DMS153 treated with DMSO at 0.1 percent for 48 hours (cell line): Measurements from ENCODE around the gene UBA3.
A peak's percentile ranks its signal among the peaks of the same experiment; 100 is the strongest.

Experiments
- DNase-seq: peaks from one replicate; lab custom pipeline; 2025; ENCODE audit not compliant: unreplicated experiment; lab: John Stamatoyannopoulos, UW

Gene UBA3

GRCh38 chr3:69102384-69102783 is 22.2 kb upstream of the UBA3 start:
- DNase-seq, result no peak

DNA sequence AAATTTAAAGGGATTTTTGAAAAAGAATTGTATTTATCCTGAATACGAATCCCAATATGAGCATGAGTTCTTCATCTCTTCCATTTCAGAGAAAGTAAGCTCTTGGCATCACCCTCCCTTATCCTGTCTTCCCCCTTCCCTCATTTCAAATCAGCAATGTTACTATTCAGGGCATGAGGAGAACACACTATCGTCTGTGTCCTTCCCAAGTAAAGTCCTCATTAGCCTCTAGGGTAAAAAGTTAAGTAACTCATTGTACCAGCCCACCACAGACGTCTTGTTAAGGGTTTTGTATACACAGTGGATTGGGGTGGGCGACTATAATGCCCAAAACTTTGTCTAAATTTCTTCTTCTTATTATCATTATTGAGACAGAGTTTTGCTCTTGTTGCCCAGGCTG is 19.4 kb upstream of the UBA3 start:
- no peak for DNase-seq

- no peak for DNase-seq
Observed at GRCh38 chr3:69097407-69098086, 17.4 kb upstream of the UBA3 start.

DNA sequence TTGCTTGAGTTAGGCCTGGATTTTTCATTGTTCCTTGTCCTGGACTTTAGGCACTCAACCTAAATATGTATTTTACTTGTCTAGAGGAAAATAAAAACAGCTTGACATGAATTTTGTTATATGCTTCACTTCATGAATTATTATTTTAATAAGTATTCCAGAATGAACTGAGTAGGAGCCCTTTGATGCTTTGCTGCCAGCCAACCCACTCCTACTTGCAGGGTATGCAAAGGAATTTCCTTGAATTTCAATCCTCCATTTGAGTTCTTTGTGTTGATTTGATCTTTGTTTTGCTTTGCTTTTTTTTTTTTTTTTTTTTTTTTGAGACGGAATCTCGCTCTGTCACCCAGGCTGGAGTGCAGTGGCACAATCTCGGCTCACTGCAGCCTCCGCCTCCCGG is 16.1 kb upstream of the UBA3 start:
- no peak for DNase-seq

GRCh38 chr3:69095636-69096035 is 15.5 kb upstream of the UBA3 start:
- DNase-seq, result no peak

DNA sequence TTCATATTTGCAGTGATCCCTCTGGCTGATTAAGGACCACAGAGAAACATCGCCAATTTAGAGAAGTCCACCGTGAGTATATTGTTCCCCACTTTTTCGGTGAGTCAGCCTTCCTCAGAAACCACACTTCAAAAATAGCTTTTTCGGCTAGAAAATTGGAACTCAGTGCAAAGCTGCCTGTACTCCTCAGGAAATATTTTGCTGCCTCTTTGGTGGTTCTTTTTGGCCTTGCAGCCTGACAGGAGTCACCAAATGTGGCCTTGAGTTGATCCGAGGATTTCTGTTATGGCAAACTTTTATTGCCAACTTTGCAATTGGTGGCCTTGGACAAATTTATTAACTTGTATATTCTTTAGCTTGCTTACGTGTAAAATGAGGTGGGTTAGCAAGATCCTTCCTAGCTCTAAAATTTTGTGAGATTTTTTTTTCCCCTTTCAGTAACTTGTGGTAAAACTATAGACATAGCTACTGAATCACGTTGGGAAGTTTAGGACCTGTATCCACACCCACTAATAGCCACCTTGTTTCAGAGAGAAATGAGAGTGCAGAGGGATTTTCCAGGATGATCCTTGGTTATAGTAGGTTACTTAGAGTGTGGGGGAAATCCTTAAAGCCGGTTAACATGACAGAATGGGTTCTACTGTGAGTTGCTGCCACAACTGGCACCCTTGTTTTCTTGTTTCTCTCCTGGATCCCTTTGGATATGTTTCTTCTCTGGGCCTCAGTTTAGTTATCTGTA is 14.5 kb upstream of the UBA3 start:
- no peak for DNase-seq

- DNase-seq, result no peak
Observed at GRCh38 chr3:69092030-69092516, 11.9 kb upstream of the UBA3 start.

DNA sequence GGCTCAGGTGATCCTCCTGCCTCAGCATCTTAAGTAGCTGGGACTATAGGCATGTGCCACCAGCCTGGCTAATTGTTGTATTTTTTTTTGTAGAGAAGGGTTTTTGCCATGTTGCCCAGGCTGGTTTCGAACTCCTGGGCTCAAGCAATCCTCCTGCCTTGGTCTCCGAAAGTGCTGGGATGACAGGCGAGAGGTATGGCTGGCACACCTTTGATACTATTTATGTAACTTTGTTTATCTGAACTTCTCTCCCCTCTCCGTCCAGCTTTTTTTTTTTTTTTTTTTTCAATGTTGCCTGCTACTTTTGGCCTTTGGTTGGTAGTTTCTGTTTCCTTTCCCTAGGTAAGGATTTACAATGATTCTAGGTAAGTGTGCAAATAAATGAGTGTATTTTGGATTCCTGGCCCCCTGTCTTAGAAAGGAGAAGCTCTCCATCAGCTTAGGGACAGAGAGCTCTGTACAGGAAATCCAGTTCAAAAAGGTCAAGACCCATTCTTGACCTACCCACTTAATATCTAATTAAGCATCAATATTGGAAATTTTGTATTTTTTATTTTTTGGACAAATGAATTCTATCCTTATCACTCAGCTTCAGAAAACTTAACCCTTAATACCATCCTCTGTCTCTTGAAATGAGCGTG is 11.3 kb upstream of the UBA3 start:
- DNase-seq, result no peak

DNA sequence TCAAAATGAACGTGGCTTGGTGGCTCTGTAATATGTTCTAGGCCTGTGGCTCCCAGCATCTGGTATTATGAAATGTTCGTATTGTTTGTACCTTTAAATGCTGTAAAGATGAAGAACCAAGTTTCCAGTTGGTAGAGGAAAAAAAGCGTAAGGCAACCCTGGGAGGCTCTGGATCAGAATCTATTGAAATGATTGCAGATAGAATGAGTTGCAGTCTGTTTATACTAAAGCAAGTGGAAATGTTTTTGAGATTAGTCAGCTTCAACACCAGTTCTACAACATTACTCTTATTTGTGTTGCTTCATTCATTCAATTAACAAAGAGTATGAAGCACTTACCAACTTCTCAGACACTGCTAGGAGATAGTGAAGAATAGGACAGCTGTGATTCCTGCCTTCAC is 9.9 kb upstream of the UBA3 start:
- no peak for DNase-seq

DNA sequence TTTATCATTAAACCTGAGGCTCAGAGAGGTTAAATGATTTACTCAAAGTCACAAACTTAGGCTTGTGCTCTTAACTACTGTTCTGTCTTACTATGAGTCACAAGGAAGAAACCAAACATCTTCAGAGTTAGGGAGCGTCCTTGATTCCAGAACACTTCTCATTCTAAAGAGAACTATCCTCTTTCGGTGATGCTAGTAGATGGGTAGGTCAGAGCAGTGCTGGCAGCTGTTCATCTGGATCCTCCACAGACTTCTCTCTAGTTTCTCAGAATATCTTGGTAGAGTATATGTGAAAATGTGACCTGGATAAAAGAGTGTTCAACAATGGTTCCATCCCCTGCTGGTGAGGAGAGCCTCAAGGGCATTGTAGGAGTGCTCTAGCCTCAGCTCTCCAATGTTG is 7.9 kb upstream of the UBA3 start:
- DNase-seq, result no peak

DNA sequence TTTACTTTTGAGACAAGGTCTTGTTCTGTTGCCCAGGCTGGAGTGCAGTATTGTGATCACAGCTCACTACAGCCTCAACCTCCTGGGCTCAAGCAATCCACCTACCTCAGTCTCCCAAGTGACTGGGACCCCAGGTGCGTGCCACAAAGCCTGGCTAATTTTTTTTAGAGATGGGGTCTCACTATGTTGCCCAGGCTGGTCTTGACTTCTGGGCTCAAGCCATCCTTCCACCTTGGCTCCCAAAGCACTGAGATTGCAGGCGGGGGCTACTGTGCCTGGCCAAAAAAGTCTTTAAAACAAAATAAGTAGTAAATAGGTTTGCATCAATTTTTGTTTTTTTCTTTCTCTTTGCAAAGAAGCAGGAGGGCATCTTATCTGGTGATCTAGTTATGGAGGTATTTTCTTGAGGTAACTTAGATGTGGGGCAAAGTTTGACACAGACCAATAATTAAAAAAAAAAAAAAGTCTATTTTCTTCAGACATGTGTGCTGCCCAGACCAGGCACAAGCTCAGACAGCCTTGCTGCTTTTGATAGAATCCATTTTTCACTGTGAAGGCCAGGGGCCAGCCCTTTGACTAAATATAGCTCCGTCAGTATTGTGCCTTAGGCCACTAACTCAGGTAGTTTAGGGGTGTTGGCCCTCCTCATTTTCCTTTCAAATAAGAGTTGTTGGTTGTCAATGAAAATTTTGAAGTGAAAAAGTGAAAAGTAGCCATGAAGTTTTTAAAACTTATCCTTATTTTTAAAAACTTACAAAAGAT is 7.0 kb upstream of the UBA3 start:
- no peak for DNase-seq

DNA sequence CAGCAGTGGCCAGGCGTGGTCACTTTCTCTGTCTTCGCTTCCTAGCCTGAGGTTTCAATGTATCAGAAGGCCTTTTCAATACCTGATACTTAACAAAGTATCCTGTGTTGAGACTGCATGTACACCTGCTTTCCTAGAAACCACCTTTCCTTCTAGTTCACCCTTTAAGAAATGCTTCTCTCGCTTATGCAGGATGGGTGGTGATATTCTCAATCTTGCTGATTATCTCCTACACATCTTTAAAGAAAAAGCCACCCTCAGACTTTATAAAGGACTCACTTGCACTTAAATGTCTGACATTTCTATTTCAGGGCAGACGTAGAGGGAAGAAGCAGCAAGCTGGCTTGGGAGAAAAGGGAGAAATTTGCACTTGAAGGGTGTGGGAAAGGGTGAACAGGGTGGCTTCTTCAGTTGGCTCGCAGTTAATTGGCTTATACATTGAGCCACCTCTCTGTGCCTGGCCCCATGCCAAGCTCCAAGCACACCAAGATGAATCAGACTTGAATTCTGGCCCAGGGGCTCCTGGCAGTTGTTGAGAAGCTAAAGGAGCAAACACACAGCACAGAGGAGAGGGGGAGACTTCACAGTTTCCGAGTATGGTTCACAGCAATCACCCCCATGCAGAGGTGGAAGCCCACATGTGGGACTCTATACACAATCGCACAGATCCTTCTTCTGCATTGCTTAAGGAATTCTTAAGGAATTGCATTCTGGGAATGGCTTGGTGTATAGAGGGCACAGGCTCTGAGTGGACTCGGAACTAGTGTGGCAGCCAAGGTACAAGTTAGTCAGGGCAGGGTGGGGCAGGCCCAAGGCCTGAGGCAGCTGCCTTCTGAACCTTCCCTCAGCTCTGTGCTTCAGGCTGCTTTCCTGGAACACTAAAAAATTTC is 5.9 kb upstream of the UBA3 start:
- peak; percentile 20 for DNase-seq

DNA sequence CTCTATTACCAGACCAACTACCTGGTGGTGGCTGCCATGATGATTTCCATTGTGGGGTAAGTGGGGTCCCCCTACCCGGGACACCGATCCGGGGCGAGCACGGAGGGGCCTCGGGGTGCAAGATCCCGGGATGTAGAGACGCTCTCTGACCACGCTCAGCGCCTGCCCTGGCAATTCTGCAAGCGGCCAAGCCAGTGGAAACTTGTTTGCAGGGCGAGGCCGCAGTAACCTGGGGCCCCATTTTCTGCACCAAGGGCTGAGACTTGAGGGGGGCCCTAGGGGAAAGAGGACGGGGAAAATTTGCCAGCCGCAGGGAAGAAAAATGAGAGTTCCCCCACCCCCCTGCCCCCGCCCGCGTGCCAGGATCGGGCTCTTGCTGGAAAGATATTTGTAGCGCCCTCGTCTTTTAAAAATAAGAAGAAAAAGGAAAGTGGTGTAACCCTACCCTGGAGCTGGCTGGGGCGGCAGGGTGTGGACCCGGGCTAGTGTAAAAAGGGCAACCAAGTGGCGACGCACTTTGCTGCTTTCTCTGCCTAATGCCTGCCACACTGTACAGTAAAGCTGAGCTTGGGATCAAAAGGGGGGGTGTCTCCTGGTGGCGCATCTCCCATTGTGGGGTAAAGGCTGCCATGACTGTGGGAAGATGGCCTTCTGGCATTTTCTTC is 5.1 kb upstream of the UBA3 start:
- no peak for DNase-seq

DNA sequence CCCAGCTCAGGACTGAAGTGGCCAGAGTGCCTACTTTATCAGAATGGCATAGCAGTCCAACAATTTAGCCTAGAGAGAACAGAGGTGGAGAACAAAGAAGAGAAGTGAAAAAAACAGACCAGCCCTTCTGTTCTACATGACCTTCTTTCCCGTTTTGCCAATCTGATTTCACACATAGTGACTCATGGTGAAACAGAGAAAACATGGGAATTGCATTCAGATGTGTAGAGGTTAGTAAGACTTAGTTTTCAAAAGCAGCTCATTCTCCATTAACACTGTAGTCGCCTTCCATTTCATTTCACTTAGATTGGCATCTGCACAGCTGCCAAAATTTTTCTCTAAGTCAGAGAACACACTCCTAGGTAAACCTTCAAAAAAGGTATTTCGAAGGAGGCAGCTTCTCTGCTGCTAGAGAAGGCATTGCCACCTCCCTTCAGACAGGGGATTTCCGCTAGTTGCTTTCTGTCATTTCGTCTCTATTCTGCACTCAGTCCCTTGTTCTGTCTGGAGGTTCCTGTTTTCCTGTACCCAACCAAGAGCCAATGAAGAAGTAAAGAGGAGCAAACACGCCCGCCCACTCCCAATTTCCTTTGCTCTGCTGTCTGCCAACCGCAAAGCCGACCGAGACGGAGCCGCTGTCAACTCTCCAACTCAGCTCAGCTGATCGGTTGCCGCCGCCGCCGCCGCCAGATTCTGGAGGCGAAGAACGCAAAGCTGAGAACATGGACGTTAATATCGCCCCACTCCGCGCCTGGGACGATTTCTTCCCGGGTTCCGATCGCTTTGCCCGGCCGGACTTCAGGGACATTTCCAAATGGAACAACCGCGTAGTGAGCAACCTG is 4.4 kb upstream of the UBA3 start, which contains the start of gene ARL6IP5:
ARL6IP5 (plus strand) TSS at position 612 of the 842 bp plus-strand sequence; CDS start at position 723, 111 bp downstream.
- peak; percentile 32 for DNase-seq

- DNase-seq, result no peak
Observed at GRCh38 chr3:69082805-69083204, 2.6 kb upstream of the UBA3 start.

GRCh38 chr3:69082361-69082760 is 2.2 kb upstream of the UBA3 start:
- no peak for DNase-seq

GRCh38 chr3:69081583-69082262 is 1.6 kb upstream of the UBA3 start:
- no peak for DNase-seq
